Neutrophil (primary cell): ENCODE results near the gene ZNF611.
"Not testable (repeated sequence)": the region's sequence is repeated elsewhere in the genome, so short reads cannot be mapped to it uniquely, and the experiment has no call there.

Experiments used
- H3K27ac ChIP-seq: fragments of 200-600 bp; sonication (generic); 2 replicates; pipeline ENCODE4 v1.5.1; 2016; ENCODE audit warnings: mild to moderate bottlenecking, moderate library complexity
- H3K27me3 ChIP-seq: fragments of 200-600 bp; sonication (generic); 2 replicates; pipeline ENCODE4 v1.6.0; 2016; ENCODE audit warnings: mild to moderate bottlenecking
- H3K36me3 ChIP-seq: fragments of 200-600 bp; sonication (generic); 2 replicates; pipeline ENCODE4 v1.5.1; 2017
- H3K4me1 ChIP-seq, 2 experiments: fragments of 200-600 bp in 1 of 2; sonication (generic) in 1 of 2; 1 replicate in 1 of 2; 2 replicates in 1 of 2; pipeline versions ENCODE4 v1.5.1 to v1.6.1; 2013 to 2016; ENCODE audit warnings: low read depth in 1 of 2, low read length in 1 of 2, mild to moderate bottlenecking in 1 of 2, moderate library complexity in 1 of 2; ENCODE audit not compliant: control insufficient read depth in 1 of 2, insufficient read depth in 1 of 2
- H3K4me3 ChIP-seq, 2 experiments: fragments of 200-600 bp in 1 of 2; sonication (generic) in 1 of 2; 1 replicate in 1 of 2; 2 replicates in 1 of 2; pipeline ENCODE4 v1.5.1; 2013 to 2016; ENCODE audit warnings: low read depth in 1 of 2, low read length in 1 of 2, mild to moderate bottlenecking in 1 of 2, moderate library complexity in 1 of 2
- H3K9me3 ChIP-seq: fragments of 200-600 bp; sonication (generic); 2 replicates; pipeline ENCODE4 v1.5.1; 2016
- TF ChIP-seq, protein P1 (sequence below): fragments of 200-600 bp; sonication (generic); IDR thresholded peaks from 2 replicates; pipeline ENCODE4 v1.5.1; 2016; ENCODE audit warnings: antibody characterized with exemption

ZNF611 gene

DNA sequence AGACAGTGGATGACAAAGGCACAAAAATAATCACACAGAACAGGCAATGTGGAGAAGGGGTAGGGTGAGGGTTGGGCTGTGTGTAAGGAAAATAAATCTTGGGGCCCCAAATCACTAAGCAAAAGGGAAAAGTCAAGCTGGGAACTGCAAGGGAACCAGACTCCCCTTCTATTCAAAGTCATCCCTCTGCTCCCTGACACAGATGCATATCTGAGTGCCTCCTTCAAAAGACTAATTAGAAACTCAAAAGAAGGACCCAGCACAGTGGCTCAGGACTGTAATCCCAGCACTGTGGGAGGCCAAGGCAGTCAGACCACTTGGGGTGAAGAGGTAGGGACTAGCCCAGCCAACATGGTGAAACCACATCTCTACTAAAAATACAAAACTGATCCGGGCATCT, 18.3 kb downstream of the ZNF611 start:
- TF ChIP-seq, protein P1, sequence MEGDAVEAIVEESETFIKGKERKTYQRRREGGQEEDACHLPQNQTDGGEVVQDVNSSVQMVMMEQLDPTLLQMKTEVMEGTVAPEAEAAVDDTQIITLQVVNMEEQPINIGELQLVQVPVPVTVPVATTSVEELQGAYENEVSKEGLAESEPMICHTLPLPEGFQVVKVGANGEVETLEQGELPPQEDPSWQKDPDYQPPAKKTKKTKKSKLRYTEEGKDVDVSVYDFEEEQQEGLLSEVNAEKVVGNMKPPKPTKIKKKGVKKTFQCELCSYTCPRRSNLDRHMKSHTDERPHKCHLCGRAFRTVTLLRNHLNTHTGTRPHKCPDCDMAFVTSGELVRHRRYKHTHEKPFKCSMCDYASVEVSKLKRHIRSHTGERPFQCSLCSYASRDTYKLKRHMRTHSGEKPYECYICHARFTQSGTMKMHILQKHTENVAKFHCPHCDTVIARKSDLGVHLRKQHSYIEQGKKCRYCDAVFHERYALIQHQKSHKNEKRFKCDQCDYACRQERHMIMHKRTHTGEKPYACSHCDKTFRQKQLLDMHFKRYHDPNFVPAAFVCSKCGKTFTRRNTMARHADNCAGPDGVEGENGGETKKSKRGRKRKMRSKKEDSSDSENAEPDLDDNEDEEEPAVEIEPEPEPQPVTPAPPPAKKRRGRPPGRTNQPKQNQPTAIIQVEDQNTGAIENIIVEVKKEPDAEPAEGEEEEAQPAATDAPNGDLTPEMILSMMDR = no peak
- Histone ChIP-seq H3K4me3 (no peak overlapping the region), H3K9me3 (peaks cover 11% of the 10 kb centered on the region), H3K36me3 (peaks cover 52% of the 10 kb centered on the region), H3K27me3 (no peaks in the 10 kb centered on the region), H3K27ac (no peak overlapping the region), H3K4me1 (no peaks in the 10 kb centered on the region)

DNA sequence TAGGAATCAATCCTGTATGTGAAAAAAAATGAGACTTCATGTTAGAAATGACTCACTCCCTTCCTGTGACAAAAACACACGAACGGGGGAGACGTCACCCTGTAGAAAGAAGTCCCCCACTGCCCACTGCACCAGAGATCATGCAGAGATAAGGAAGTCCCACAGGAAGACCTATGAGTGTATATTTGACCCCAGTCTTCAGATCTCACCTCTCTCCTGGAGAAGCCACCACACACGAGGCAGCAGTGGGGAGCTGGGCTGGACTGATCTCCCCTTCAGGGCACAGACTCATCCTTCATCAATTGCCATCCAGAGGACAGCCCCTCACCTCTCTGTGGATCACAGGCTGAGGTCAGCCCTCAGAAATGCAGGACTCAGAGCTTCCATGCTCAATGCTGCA, 18.9 kb downstream of the ZNF611 start:
- not testable (repeated sequence) for H3K4me3 ChIP-seq, H3K4me1 ChIP-seq, H3K27ac ChIP-seq, H3K9me3 ChIP-seq, H3K27me3 ChIP-seq
- H3K36me3 ChIP-seq = peaks cover 52% of the 10 kb centered on the region

DNA sequence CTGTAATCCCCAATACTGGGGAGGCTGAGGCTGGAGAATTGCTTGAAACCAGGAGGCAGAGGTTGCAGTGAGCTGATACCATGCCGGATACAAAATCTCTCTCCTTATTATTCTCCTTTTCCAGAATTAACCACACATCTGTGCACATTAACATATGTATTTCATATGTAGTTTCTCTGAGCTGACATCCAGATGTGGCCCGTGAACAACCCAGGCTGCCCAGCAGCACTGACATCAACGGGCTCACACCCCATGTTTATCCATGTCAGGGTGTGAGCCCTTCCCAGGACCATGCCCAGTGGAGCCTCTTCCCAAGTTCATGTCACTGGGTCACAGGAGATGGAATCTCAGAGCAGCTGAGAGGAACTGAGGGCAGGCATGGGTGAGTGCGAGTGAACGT, 19.5 kb downstream of the ZNF611 start:
- H3K27ac ChIP-seq, H3K4me3 ChIP-seq, H3K4me1 ChIP-seq, H3K9me3 ChIP-seq, H3K27me3 ChIP-seq: not testable (repeated sequence)
- H3K36me3 ChIP-seq = peaks cover 52% of the 10 kb centered on the region

DNA sequence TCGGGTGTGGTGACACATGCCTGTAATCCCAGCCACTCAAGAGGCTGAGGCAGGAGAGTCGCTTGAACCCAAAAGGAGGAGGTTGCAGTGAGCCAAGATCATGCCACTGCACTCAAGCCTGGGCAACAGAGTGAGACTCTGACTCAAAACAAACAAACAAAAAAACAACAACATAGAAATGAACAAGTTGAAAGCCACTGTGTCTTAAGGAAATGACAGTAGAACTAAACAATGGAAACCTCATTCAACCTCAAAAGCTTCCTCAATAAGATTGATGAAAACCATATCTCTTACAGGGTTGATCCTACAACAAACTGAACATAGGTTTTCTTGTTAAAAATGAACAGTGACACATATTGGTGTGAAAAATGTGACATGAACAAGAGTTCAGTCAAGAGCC, 21.8 kb downstream of the ZNF611 start:
- H3K27me3 ChIP-seq, H3K4me3 ChIP-seq, H3K27ac ChIP-seq, H3K4me1 ChIP-seq: not testable (repeated sequence)
- Histone ChIP-seq H3K9me3 (peaks cover 14% of the 10 kb centered on the region), H3K36me3 (peaks cover 65% of the 10 kb centered on the region)

DNA sequence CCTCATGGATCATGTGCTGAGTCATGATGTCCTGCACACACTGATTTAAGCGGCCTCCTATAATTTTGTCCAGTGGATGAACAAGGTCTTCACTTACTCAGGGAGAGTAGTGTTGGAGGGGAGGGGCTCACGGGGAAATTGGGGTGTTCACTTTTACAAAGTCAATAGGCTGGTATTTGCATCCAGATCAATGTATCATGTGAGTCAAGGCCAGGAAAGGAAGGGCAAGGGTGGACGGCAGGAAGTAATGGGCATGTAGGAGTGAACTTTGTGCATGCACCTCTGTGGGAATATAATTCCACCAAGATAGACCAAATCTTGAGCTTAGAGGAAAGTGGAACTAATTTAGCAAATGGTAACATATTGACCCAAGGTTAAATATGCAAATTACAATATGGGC, 23.2 kb downstream of the ZNF611 start:
- not testable (repeated sequence) for H3K4me3 ChIP-seq, H3K27ac ChIP-seq, H3K27me3 ChIP-seq, H3K4me1 ChIP-seq
- Histone ChIP-seq H3K36me3 (peaks cover 73% of the 10 kb centered on the region), H3K9me3 (peaks cover 27% of the 10 kb centered on the region)

DNA sequence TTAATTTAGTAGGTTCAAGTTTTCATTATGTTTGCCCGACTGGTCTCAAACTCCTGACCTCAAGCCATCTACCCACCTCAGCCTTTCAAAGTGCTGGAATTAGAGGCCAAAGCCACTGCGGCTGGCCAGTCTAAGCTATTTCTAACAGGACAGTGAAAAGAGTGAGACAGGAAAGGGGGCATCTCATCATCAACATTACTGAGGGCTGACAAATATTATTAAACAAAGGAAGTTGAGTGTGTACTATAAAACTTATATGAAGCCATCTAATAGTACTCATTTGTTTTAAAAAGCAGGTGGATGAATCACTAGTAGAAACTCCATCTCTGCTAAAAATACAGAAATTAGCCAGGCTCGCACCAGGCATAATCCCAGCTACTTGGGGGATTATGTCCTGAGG, 24.3 kb downstream of the ZNF611 start:
- Histone ChIP-seq H3K4me3 (no peak overlapping the region), H3K4me1 (no peaks in the 10 kb centered on the region), H3K27me3 (no peaks in the 10 kb centered on the region), H3K36me3 (peaks cover 83% of the 10 kb centered on the region), H3K9me3 (peaks cover 36% of the 10 kb centered on the region), H3K27ac (no peak overlapping the region)
- TF ChIP-seq, protein P1 = no peak

DNA sequence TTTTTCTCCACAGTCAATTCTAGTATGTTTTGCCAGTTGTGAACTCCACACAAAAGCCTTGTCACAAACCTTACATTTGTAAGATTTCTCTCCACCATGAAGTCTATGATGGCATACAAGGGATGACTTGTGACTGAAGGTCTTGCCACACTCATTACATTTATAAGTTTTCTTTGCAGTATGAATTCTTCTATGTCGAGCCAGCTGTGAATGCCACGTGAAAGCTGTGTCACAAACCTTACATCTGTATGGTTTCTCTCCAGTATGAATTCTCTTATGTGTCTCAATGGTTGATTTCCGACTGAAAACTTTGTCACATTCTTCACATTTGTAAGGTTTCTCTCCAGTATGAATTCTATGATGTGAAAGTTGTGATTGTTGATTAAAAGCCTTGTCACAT, 29.2 kb downstream of the ZNF611 start:
- not testable (repeated sequence) for H3K4me1 ChIP-seq, H3K4me3 ChIP-seq, H3K27ac ChIP-seq, H3K27me3 ChIP-seq
- Histone ChIP-seq H3K36me3 (peaks cover 44% of the 10 kb centered on the region), H3K9me3 (peaks cover 53% of the 10 kb centered on the region)

DNA sequence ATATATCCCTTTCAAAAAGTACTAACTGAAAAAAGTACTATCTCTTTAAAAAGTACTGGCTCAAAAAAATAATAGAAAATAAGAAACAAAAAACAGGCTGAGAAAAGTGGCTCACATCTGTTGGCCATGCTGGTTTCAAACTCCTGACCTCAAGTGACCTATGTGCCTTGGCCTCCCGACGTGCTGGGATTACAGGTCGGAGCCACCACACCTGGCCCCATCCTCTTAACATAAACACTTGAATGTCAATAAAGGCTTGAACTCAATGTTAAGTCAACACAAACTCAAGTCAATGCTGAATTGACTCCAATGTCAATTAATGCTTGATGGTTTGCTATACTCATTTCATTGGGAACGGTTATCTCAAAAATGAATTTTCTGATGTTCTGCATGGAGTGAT, 30.9 kb downstream of the ZNF611 start:
- H3K9me3 ChIP-seq = peaks cover 48% of the 10 kb centered on the region
- H3K27ac ChIP-seq = no peak overlapping the region
- H3K4me3 ChIP-seq = no peak overlapping the region
- peaks cover 33% of the 10 kb centered on the region for H3K36me3 ChIP-seq
- TF ChIP-seq, protein P1 = no peak
- no peaks in the 10 kb centered on the region for H3K4me1 ChIP-seq
- no peaks in the 10 kb centered on the region for H3K27me3 ChIP-seq
